ENCODE data around the gene RNASE4. TPM values are rescaled to one million over a fixed set of nuclear protein-coding genes. Genes with fewer than 3 reads are reported as not detected.

Gene RNASE4
- total and polyA plus RNA-seq, 10 of the 15 experiments (the other 5 are each of a cell fraction or from before 2014, with no cell fraction given) = 0.87 to 2.6 (median 1.3) TPM

GRCh38 chr14:20707622-20708021, 23.3 kb downstream of the RNASE4 start:
- Histone ChIP-seq H3K4me2 (ENCODE audit: control insufficient read depth, insufficient read depth) (no peak overlapping the region), H3K4me3 (no peak overlapping the region), H3K36me3 (ENCODE audit: control insufficient read depth in 2 of 2, insufficient read depth in 2 of 2, low read length in 1 of 2) (no peaks in the 10 kb centered on the region), H3K79me2 (ENCODE audit: control insufficient read depth, insufficient read depth, low read length) (no peaks in the 10 kb centered on the region), H3K27ac (ENCODE audit: control insufficient read depth, insufficient read depth) (no peak overlapping the region), H3K9me3 (replicated peaks; ENCODE audit: control insufficient read depth, insufficient read depth, low read length) (no peaks in the 10 kb centered on the region; the same call in 2 of the 3 replicates), H3K27me3 (replicated peaks in 1 of 2; ENCODE audit: control insufficient read depth in 2 of 2, insufficient read depth in 2 of 2, low read length in 1 of 2) (no peaks in the 10 kb centered on the region), H4K20me1 (ENCODE audit: control insufficient read depth, insufficient read depth) (no peaks in the 10 kb centered on the region), H3K4me1 (ENCODE audit: control insufficient read depth, insufficient read depth, low read length) (no peaks in the 10 kb centered on the region), H3K9ac (ENCODE audit: control insufficient read depth, insufficient read depth, low read length) (no peak overlapping the region), H2AFZ (ENCODE audit: control insufficient read depth, low read depth, low read length) (no peak overlapping the region)
- TF ChIP-seq RBBP5 (conservative IDR thresholded peaks at IDR 0.05) = no peak
- no peak for TF ChIP-seq TAF1 (IDR thresholded peaks at IDR 0.05; ENCODE audit: borderline replicate concordance, low read depth, low read length)
- TF ChIP-seq SIX5 (IDR thresholded peaks at IDR 0.05; ENCODE audit: low read depth, low read length, severe bottlenecking) = no peak
- TF ChIP-seq SKIL (IDR thresholded peaks at IDR 0.05; ENCODE audit: low read depth, poor library complexity, severe bottlenecking) = no peak
- no peak for TF ChIP-seq CBX5 (IDR thresholded peaks at IDR 0.05; ENCODE audit: low read depth)
- TF ChIP-seq GABPA (IDR thresholded peaks at IDR 0.05; ENCODE audit: low read depth) = no peak
- no peak for TF ChIP-seq SMAD5 (IDR thresholded peaks at IDR 0.05; ENCODE audit: low read depth)
- no peak for TF ChIP-seq IRF4 (IDR thresholded peaks at IDR 0.05; ENCODE audit: low read depth, low read length)
- TF ChIP-seq USF2 (IDR thresholded peaks at IDR 0.05; ENCODE audit: borderline replicate concordance, low read depth, low read length) = no peak
- no peak for TF ChIP-seq NRF1 (conservative IDR thresholded peaks at IDR 0.05; ENCODE audit: low read depth, low read length)
- no peak for TF ChIP-seq ZBTB4 (CRISPR knock-in tag; IDR thresholded peaks at IDR 0.05)
- TF ChIP-seq RFX5 (IDR thresholded peaks at IDR 0.05; ENCODE audit: low read depth, low read length) = no peak
- TF ChIP-seq POLR2A (IDR thresholded peaks at IDR 0.05; ENCODE audit: low read depth, low read length) = no peak
- no peak for TF ChIP-seq BMI1 (IDR thresholded peaks at IDR 0.05; ENCODE audit: borderline replicate concordance)
- TF ChIP-seq YY1 (IDR thresholded peaks at IDR 0.05; ENCODE audit: low read depth, low read length) = no peak
- no peak for TF ChIP-seq CEBPZ (IDR thresholded peaks at IDR 0.05; ENCODE audit: low read depth, low read length)
- no TSS peak for BruUV-seq (replicated peaks)
- ChIA-PET RAD21 (ENCODE audit: unreplicated experiment) (no interaction called here), CTCF (interaction anchor here (0.9 to 1.5 kb wide), 6 partner anchors 9 to 160 kb away, joined by 3 to 4 read pairs (median 3); no protein-coding TSS in a partner anchor), SMC1A (ENCODE audit: uncharacterized antibody, unreplicated experiment) (interaction anchor here (1.1 to 1.4 kb wide), 2 partner anchors 73 to 151 kb away, joined by 3 read pairs; partner anchors contain the start of gene RNASE6), POLR2A (no interaction called here)
- in situ Hi-C loops (cut with MboI) = no loop called here
- DNase-seq (ENCODE audit: low read depth, low spot score) (no peak), FAIRE-seq (no peak), ATAC-seq (no peak)
- intact Hi-C loops (cut with micrococcal nuclease; ENCODE audit: unreplicated experiment) = no loop called here
- 51% methylated on average over 2 of the region's 2 CpGs for WGBS (ENCODE audit: insufficient coverage, insufficient replicate concordance, low lambda C conversion rate, missing lambda C conversion rate)

Measured in GM12878 (cell line).